ENCODE results near the gene GMDS. TPM values are rescaled to one million over a fixed set of nuclear protein-coding genes. Genes with fewer than 3 reads are reported as not detected.

The GMDS gene
- total and polyA plus RNA-seq, 2 donors (not counting 1 experiment from before 2014, with no cell fraction given), result 12.7 to 34.5 TPM

DNA sequence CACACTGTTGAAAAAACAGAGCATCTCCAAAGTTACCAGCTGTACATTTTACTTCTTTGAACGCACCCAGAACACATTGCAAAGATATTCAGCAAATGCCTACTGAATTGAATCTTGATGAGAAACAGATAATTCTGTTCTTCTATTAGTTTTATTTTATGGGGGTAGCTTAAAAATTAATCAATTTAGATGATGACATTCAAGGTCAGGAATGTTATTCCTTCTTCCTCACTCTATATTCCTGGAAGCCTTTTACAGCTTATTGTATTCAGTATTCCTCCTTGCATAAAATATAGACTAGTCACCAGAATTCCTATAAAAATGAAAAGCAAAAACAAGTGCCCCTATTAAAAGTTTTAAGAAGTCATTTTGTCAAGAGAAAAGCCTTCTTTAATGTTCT is 21.4 kb upstream of the GMDS start:
- no peak overlapping the region for H3K4me3 ChIP-seq (replicated peaks in 1 of 4; ENCODE audit: control extremely low read depth in 1 of 4, insufficient read depth in 1 of 4, low read depth in 3 of 4, low read length in 4 of 4)
- H2AFZ ChIP-seq (ENCODE audit: low read length), result no peak overlapping the region
- H3K9me3 ChIP-seq (ENCODE audit: control insufficient read depth, insufficient read depth, low read depth, low read length), result no peaks in the 10 kb centered on the region
- H3K27me3 ChIP-seq (ENCODE audit: control insufficient read depth, insufficient read depth, low read length), result no peaks in the 10 kb centered on the region
- H4K20me1 ChIP-seq (ENCODE audit: control insufficient read depth, extremely low read depth, insufficient read depth, low read length), result no peaks in the 10 kb centered on the region
- H3K27ac ChIP-seq (ENCODE audit: insufficient read depth, low read length), result no peak overlapping the region
- H3K79me2 ChIP-seq (ENCODE audit: control insufficient read depth, insufficient read depth, low read length), result no peaks in the 10 kb centered on the region
- TF ChIP-seq EZH2 (IDR thresholded peaks at IDR 0.05; ENCODE audit: low read length, missing control alignments) (no peak), CTCF (conservative IDR thresholded peaks at IDR 0.05 in 1 of 2, IDR thresholded peaks at IDR 0.05 in 1 of 2; ENCODE audit: low read depth in 1 of 2, low read length in 2 of 2) (no peak)
- no peak overlapping the region for H3K9ac ChIP-seq (ENCODE audit: insufficient read depth, low read length)
- H3K4me1 ChIP-seq (ENCODE audit: control insufficient read depth, extremely low read depth, insufficient read depth, low read length), result no peaks in the 10 kb centered on the region
- H3K36me3 ChIP-seq (ENCODE audit: control insufficient read depth, insufficient read depth, low read length), result no peaks in the 10 kb centered on the region
- no peak overlapping the region for H3K4me2 ChIP-seq (ENCODE audit: extremely low read depth, insufficient read depth, low read length)
- DNase-seq (ENCODE audit: low read depth in 2 of 2), result no peak

DNA sequence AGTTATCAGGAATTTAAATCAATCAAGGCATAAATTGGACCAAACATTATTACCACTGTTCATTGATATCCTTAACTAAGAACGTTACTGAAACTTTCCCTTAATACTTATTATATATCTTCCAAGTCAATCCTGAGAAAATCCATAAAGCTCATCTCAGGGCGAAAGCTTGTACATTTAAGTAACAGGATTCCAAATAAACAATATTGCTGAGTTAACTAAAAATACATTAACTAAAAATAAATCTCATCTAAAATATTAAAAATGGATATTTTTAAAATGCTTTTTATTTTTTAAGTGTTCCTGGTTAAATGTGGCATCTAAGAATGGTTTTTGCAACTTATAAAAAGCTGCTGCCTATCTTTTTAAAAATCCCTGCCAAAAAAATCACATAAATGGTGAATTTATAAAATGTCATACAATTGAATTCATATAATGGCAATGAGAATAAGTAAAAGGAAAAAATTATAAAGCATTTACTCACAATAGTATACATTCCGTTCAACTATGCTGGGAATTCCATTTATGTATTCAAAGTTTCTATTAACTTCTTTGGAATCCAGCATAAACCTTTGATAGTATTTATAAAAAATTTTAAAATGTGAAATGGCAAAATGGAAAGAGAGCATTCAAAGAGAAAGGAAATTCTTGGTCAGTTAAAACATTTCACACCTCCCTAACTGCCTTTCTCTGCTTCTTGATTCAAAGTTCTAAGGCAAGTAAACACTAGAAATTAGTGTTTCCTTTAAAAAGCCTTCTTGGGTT is 20.8 kb upstream of the GMDS start:
- no peak overlapping the region for H3K9ac ChIP-seq (ENCODE audit: insufficient read depth, low read length)
- no peak overlapping the region for H3K27ac ChIP-seq (ENCODE audit: insufficient read depth, low read length)
- DNase-seq (ENCODE audit: low read depth in 2 of 2), result no peak
- H3K4me1 ChIP-seq (ENCODE audit: control insufficient read depth, extremely low read depth, insufficient read depth, low read length), result no peaks in the 10 kb centered on the region
- no peaks in the 10 kb centered on the region for H3K9me3 ChIP-seq (ENCODE audit: control insufficient read depth, insufficient read depth, low read depth, low read length)
- no peaks in the 10 kb centered on the region for H3K79me2 ChIP-seq (ENCODE audit: control insufficient read depth, insufficient read depth, low read length)
- H3K27me3 ChIP-seq (ENCODE audit: control insufficient read depth, insufficient read depth, low read length), result no peaks in the 10 kb centered on the region
- TF ChIP-seq CTCF (conservative IDR thresholded peaks at IDR 0.05 in 1 of 2, IDR thresholded peaks at IDR 0.05 in 1 of 2; ENCODE audit: low read depth in 1 of 2, low read length in 2 of 2), result no peak
- no peak for TF ChIP-seq EZH2 (IDR thresholded peaks at IDR 0.05; ENCODE audit: low read length, missing control alignments)
- no peak overlapping the region for H3K4me3 ChIP-seq (replicated peaks in 1 of 4; ENCODE audit: control extremely low read depth in 1 of 4, insufficient read depth in 1 of 4, low read depth in 3 of 4, low read length in 4 of 4)
- no peak overlapping the region for H3K4me2 ChIP-seq (ENCODE audit: extremely low read depth, insufficient read depth, low read length)
- H3K36me3 ChIP-seq (ENCODE audit: control insufficient read depth, insufficient read depth, low read length), result no peaks in the 10 kb centered on the region
- H4K20me1 ChIP-seq (ENCODE audit: control insufficient read depth, extremely low read depth, insufficient read depth, low read length), result no peaks in the 10 kb centered on the region
- no peak overlapping the region for H2AFZ ChIP-seq (ENCODE audit: low read length)

GRCh38 chr6:2264932-2265331 is 19.5 kb upstream of the GMDS start:
- Histone ChIP-seq H3K9ac (ENCODE audit: insufficient read depth, low read length) (no peak overlapping the region), H3K4me1 (ENCODE audit: control insufficient read depth, extremely low read depth, insufficient read depth, low read length) (no peaks in the 10 kb centered on the region), H3K4me2 (ENCODE audit: extremely low read depth, insufficient read depth, low read length) (no peak overlapping the region), H3K36me3 (ENCODE audit: control insufficient read depth, insufficient read depth, low read length) (no peaks in the 10 kb centered on the region), H3K27ac (ENCODE audit: insufficient read depth, low read length) (no peak overlapping the region), H2AFZ (ENCODE audit: low read length) (no peak overlapping the region), H3K9me3 (ENCODE audit: control insufficient read depth, insufficient read depth, low read depth, low read length) (no peaks in the 10 kb centered on the region), H3K79me2 (ENCODE audit: control insufficient read depth, insufficient read depth, low read length) (no peaks in the 10 kb centered on the region), H3K27me3 (ENCODE audit: control insufficient read depth, insufficient read depth, low read length) (no peaks in the 10 kb centered on the region), H4K20me1 (ENCODE audit: control insufficient read depth, extremely low read depth, insufficient read depth, low read length) (no peaks in the 10 kb centered on the region), H3K4me3 (replicated peaks in 1 of 4; ENCODE audit: control extremely low read depth in 1 of 4, insufficient read depth in 1 of 4, low read depth in 3 of 4, low read length in 4 of 4) (no peak overlapping the region)
- DNase-seq (ENCODE audit: low read depth in 2 of 2), result peak; percentile 27 to 51
- TF ChIP-seq CTCF (conservative IDR thresholded peaks at IDR 0.05 in 1 of 2, IDR thresholded peaks at IDR 0.05 in 1 of 2; ENCODE audit: low read depth in 1 of 2, low read length in 2 of 2) (no peak), EZH2 (IDR thresholded peaks at IDR 0.05; ENCODE audit: low read length, missing control alignments) (no peak)

All from fibroblast of lung (primary cell).